PC-3 (cell line): ENCODE data around the gene MAD1L1. TPM values are rescaled to one million over a fixed set of nuclear protein-coding genes. Genes with fewer than 3 reads are reported as not detected.

ENCODE experiments used
- ATAC-seq: fragments of 200-7000 bp; cut with Tn5 transposase; 2 replicates; pipeline ENCODE4 v1.9.1; 2020; ENCODE audit warnings: mild to moderate bottlenecking, moderate library complexity
- BruUV-seq: library from RNA; stranded (reverse); fragments of 400-500 nt; replicated peaks from 2 replicates; lab custom pipeline; 2021; lab: Mats Ljungman, UMichigan
- CTCF ChIA-PET: fragments of 300-600 bp; sonication (Branson Sonifier 250); formaldehyde crosslinking; loops from one replicate; lab custom pipeline; 2022; ENCODE audit warnings: antibody characterized with exemption; lab: Charles Lee
- POLR2A ChIA-PET: fragments of 300-600 bp; sonication (Branson Sonifier 250); formaldehyde crosslinking; loops from one replicate; lab custom pipeline; 2022; ENCODE audit warnings: antibody characterized with exemption; ENCODE audit not compliant: unreplicated experiment; lab: Charles Lee
- DNase-seq: peaks from one replicate; pipeline ENCODE4 v3.0.0-alpha.2; 2015
- H2AFZ ChIP-seq: fragments of 300-600 bp; sonication (generic); 2 replicates; pipeline ENCODE4 v1.6.0; 2016; ENCODE audit warnings: antibody characterized with exemption, low read length
- H3F3A ChIP-seq: fragments of 300-600 bp; sonication (generic); one replicate; pipeline ENCODE4 v1.6.0; 2017; ENCODE audit warnings: antibody characterized with exemption, low read length, control low read depth, mild to moderate bottlenecking; ENCODE audit not compliant: unreplicated experiment
- H3K27ac ChIP-seq: fragments of 300-600 bp; sonication (generic); 2 replicates; pipeline ENCODE4 v1.5.1; 2016; ENCODE audit warnings: mild to moderate bottlenecking, low read length
- H3K27me3 ChIP-seq: fragments of 300-600 bp; sonication (generic); 2 replicates; pipeline ENCODE4 v1.6.1; 2016; ENCODE audit warnings: low read length, mixed read lengths
- H3K36me3 ChIP-seq: fragments of 300-600 bp; sonication (generic); 2 replicates; pipeline ENCODE4 v1.6.1; 2016; ENCODE audit warnings: low read depth, mixed run types, low read length, mixed read lengths
- H3K4me1 ChIP-seq: fragments of 300-600 bp; sonication (generic); 2 replicates; pipeline ENCODE4 v1.5.1; 2016; ENCODE audit warnings: low read length; ENCODE audit not compliant: insufficient read depth
- H3K4me2 ChIP-seq: fragments of 300-600 bp; sonication (generic); 2 replicates; pipeline ENCODE4 v1.6.0; 2016; ENCODE audit warnings: low read length
- H3K4me3 ChIP-seq: fragments of 300-600 bp; sonication (generic); 2 replicates; pipeline ENCODE4 v1.5.1; 2016; ENCODE audit warnings: mild to moderate bottlenecking, low read length, mixed read lengths
- H3K79me2 ChIP-seq: fragments of 300-600 bp; sonication (generic); 2 replicates; pipeline ENCODE4 v1.6.1; 2017; ENCODE audit warnings: low read length, mixed read lengths
- H3K9ac ChIP-seq: fragments of 300-600 bp; sonication (generic); 2 replicates; pipeline ENCODE4 v1.6.0; 2016; ENCODE audit warnings: mild to moderate bottlenecking, low read length
- H3K9me2 ChIP-seq: fragments of 300-600 bp; sonication (generic); replicated peaks from 2 replicates; pipeline ENCODE4 v1.6.1; 2016; ENCODE audit warnings: mixed run types, low read length, mixed read lengths
- H3K9me3 ChIP-seq: fragments of 300-600 bp; sonication (generic); 2 replicates; pipeline ENCODE4 v1.6.1; 2016; ENCODE audit warnings: low read length, mixed read lengths
- H4K20me1 ChIP-seq: fragments of 300-600 bp; sonication (generic); 2 replicates; pipeline ENCODE4 v1.6.1; 2016; ENCODE audit warnings: low read length, mixed read lengths
- CTCF ChIP-seq: fragments of 300-600 bp; sonication (generic); conservative IDR thresholded peaks from 2 replicates; pipeline ENCODE4 v1.5.1; 2017; ENCODE audit warnings: antibody characterized with exemption, low read depth, mild to moderate bottlenecking, low read length
- EZH2 ChIP-seq: fragments of 300-600 bp; sonication (generic); IDR thresholded peaks from one replicate; pipeline ENCODE4 v1.6.1; 2017; ENCODE audit warnings: antibody characterized with exemption, mild to moderate bottlenecking, low read length; ENCODE audit not compliant: unreplicated experiment
- EZH2phosphoT487 ChIP-seq: fragments of 300-600 bp; sonication (generic); IDR thresholded peaks from 2 replicates; pipeline ENCODE4 v1.6.1; 2018; ENCODE audit warnings: mild to moderate bottlenecking, antibody characterized with exemption, low read length, borderline replicate concordance
- intact Hi-C: fragments of 100-400 bp; cut with micrococcal nuclease; formaldehyde crosslinking; loops from 2 replicates; pipeline ENCODE4 v1.9.0; 2023
- total RNA-seq: library from RNA; depleted of rRNA; stranded (reverse); fragments of >200 nt; gene quantifications from 2 replicates; pipeline ENCODE4 v1.2.3, GENCODE V29; 2014

The MAD1L1 gene
- total RNA-seq, 1 experiment from 2014 or later = 88.4 TPM

- Histone ChIP-seq H3K9ac (no peak overlapping the region), H3K27me3 (no peaks in the 10 kb centered on the region), H3K36me3 (peaks cover 5% of the 10 kb centered on the region; the same call in 1 of the 2 replicates), H4K20me1 (no peaks in the 10 kb centered on the region), H3K4me2 (no peak overlapping the region), H3F3A (no peaks in the 10 kb centered on the region), H3K4me3 (no peak overlapping the region), H3K9me2 (no peaks in the 10 kb centered on the region), H3K4me1 (no peaks in the 10 kb centered on the region), H3K79me2 (no peaks in the 10 kb centered on the region), H3K27ac (no peak overlapping the region), H2AFZ (no peak overlapping the region), H3K9me3 (no peaks in the 10 kb centered on the region)
- BruUV-seq = no TSS peak
- ChIA-PET CTCF (no interaction called here), POLR2A (no interaction called here)
- DNase-seq (no peak), ATAC-seq (no peak)
- intact Hi-C loops = no loop called here
- TF ChIP-seq EZH2 = no peak
- no peak for TF ChIP-seq EZH2phosphoT487
- TF ChIP-seq CTCF = no peak
Measured at GRCh38 chr7:2143981-2144595, 88.7 kb downstream of the MAD1L1 start.

GRCh38 chr7:2143450-2143849 is 89.3 kb downstream of the MAD1L1 start:
- Histone ChIP-seq H2AFZ (no peak overlapping the region), H3K9ac (no peak overlapping the region), H3K79me2 (no peaks in the 10 kb centered on the region), H3K4me1 (no peaks in the 10 kb centered on the region), H4K20me1 (no peaks in the 10 kb centered on the region), H3K27ac (no peak overlapping the region), H3K27me3 (no peaks in the 10 kb centered on the region), H3F3A (no peaks in the 10 kb centered on the region), H3K4me2 (no peak overlapping the region), H3K4me3 (no peak overlapping the region), H3K36me3 (peaks cover 5% of the 10 kb centered on the region; the same call in 1 of the 2 replicates), H3K9me3 (no peaks in the 10 kb centered on the region), H3K9me2 (no peaks in the 10 kb centered on the region)
- POLR2A ChIA-PET = no interaction called here
- no TSS peak for BruUV-seq
- no peak for DNase-seq
- CTCF ChIA-PET = no interaction called here
- no peak for ATAC-seq
- TF ChIP-seq EZH2phosphoT487 (no peak), CTCF (no peak), EZH2 (no peak)
- intact Hi-C loops = no loop called here

GRCh38 chr7:2142386-2142785 is 90.4 kb downstream of the MAD1L1 start:
- H4K20me1 ChIP-seq = no peaks in the 10 kb centered on the region
- no peaks in the 10 kb centered on the region for H3K9me2 ChIP-seq
- no peak for DNase-seq
- no peaks in the 10 kb centered on the region for H3K4me1 ChIP-seq
- no peaks in the 10 kb centered on the region for H3K9me3 ChIP-seq
- no peak overlapping the region for H3K4me3 ChIP-seq
- H3K36me3 ChIP-seq = peaks cover 5% of the 10 kb centered on the region; the same call in 1 of the 2 replicates
- ChIA-PET CTCF (no interaction called here), POLR2A (no interaction called here)
- no peaks in the 10 kb centered on the region for H3K79me2 ChIP-seq
- no peak for TF ChIP-seq EZH2
- no peak for TF ChIP-seq CTCF
- no peak for TF ChIP-seq EZH2phosphoT487
- no peaks in the 10 kb centered on the region for H3F3A ChIP-seq
- H2AFZ ChIP-seq = no peak overlapping the region
- no peak overlapping the region for H3K4me2 ChIP-seq
- no peaks in the 10 kb centered on the region for H3K27me3 ChIP-seq
- no peak overlapping the region for H3K27ac ChIP-seq
- H3K9ac ChIP-seq = no peak overlapping the region
- no peak for ATAC-seq
- intact Hi-C loops = no loop called here
- BruUV-seq = no TSS peak
